OCI-LY7 (cell line): ENCODE data around the gene FMN1. TPM values are rescaled to one million over a fixed set of nuclear protein-coding genes. Genes with fewer than 3 reads are reported as not detected.

Experiments used
- BruUV-seq: library from RNA; stranded (reverse); fragments of 400-500 nt; replicated peaks from 2 replicates; lab custom pipeline; 2021; lab: Mats Ljungman, UMichigan
- CTCF ChIA-PET: fragments of 300-600 bp; sonication (Branson Sonifier 250); formaldehyde crosslinking; loops from one replicate; lab custom pipeline; 2022; ENCODE audit warnings: antibody characterized with exemption; ENCODE audit not compliant: unreplicated experiment; lab: Charles Lee
- POLR2A ChIA-PET: fragments of 300-600 bp; sonication (Branson Sonifier 250); formaldehyde crosslinking; loops from one replicate; lab custom pipeline; 2022; ENCODE audit warnings: antibody characterized with exemption; lab: Charles Lee
- DNase-seq: peaks from one replicate; pipeline ENCODE4 v3.0.0-alpha.2; 2015; ENCODE audit warnings: low spot score
- H2AFZ ChIP-seq: fragments of 200-600 bp; sonication (generic), shearing (Covaris generic); 2 replicates; pipeline ENCODE4 v1.6.1; 2014; ENCODE audit warnings: mild to moderate bottlenecking, antibody characterized with exemption, low read length, moderate library complexity
- H3K27ac ChIP-seq: fragments of 200-600 bp; sonication (generic); 2 replicates; pipeline ENCODE4 v1.5.1; 2014; ENCODE audit warnings: mixed run types, low read depth, mild to moderate bottlenecking, moderate library complexity, low read length, inconsistent platforms; ENCODE audit not compliant: poor library complexity, severe bottlenecking
- H3K36me3 ChIP-seq: fragments of 200-600 bp; sonication (generic); 2 replicates; pipeline ENCODE4 v1.6.1; 2014; ENCODE audit warnings: mild to moderate bottlenecking, antibody characterized with exemption, low read length, moderate library complexity, mixed read lengths; ENCODE audit not compliant: insufficient read depth
- H3K4me1 ChIP-seq: fragments of 200-600 bp; sonication (generic); 2 replicates; pipeline ENCODE4 v1.5.1; 2014; ENCODE audit warnings: mild to moderate bottlenecking, low read length; ENCODE audit not compliant: insufficient read depth, poor library complexity, severe bottlenecking
- H3K4me2 ChIP-seq: fragments of 200-600 bp; sonication (generic); 2 replicates; pipeline ENCODE4 v1.6.1; 2014; ENCODE audit warnings: mild to moderate bottlenecking, low read length
- H3K4me3 ChIP-seq: fragments of 200-600 bp; sonication (generic); 2 replicates; pipeline ENCODE4 v1.5.1; 2014; ENCODE audit warnings: mild to moderate bottlenecking, low read depth, low read length; ENCODE audit not compliant: poor library complexity, severe bottlenecking
- H3K79me2 ChIP-seq: fragments of 200-600 bp; sonication (generic); 2 replicates; pipeline ENCODE4 v1.6.1; 2016; ENCODE audit warnings: low read depth, mild to moderate bottlenecking, low read length, moderate library complexity, mixed read lengths; ENCODE audit not compliant: insufficient read depth
- H3K9me2 ChIP-seq: fragments of 200-600 bp; sonication (generic); 2 replicates; pipeline ENCODE4 v1.6.1; 2016; ENCODE audit warnings: mild to moderate bottlenecking, low read length, mixed read lengths; ENCODE audit not compliant: insufficient read depth
- H3K9me3 ChIP-seq: fragments of 200-600 bp; sonication (generic); 2 replicates; pipeline ENCODE4 v1.6.1; 2014; ENCODE audit warnings: mild to moderate bottlenecking, mixed run types, low read length, mixed read lengths
- H4K20me1 ChIP-seq: fragments of 200-600 bp; sonication (generic); 2 replicates; pipeline ENCODE4 v1.6.1; 2014; ENCODE audit warnings: mild to moderate bottlenecking, antibody characterized with exemption, low read length, moderate library complexity, mixed read lengths; ENCODE audit not compliant: insufficient read depth
- EZH2phosphoT487 ChIP-seq: fragments of 200-600 bp; sonication (generic); IDR thresholded peaks from 2 replicates; pipeline ENCODE4 v1.6.1; 2018; ENCODE audit warnings: low read depth, borderline replicate concordance, mild to moderate bottlenecking, mixed run types, antibody characterized with exemption, low read length, moderate library complexity, mixed read lengths
- intact Hi-C: fragments of 100-400 bp; cut with micrococcal nuclease; formaldehyde crosslinking; loops from one replicate; pipeline ENCODE4 v1.10.0; 2022; ENCODE audit not compliant: unreplicated experiment
- total RNA-seq, 2 experiments: library from RNA; depleted of rRNA in 1 of 2; stranded (reverse); fragments of >200 nt in 1 of 2; shearing (Covaris generic) in 1 of 2; gene quantifications; 2 replicates each; pipeline ENCODE4 v1.2.3, GENCODE V29; 2014 to 2022
- TF ChIP-seq, protein P1 (sequence below): fragments of 200-600 bp; sonication (generic); conservative IDR thresholded peaks from 2 replicates; pipeline ENCODE4 v1.5.1; 2014; ENCODE audit warnings: mild to moderate bottlenecking, antibody characterized with exemption, low read length, moderate library complexity, mixed read lengths

Gene FMN1
- total RNA-seq, 2 experiments from 2014 or later, result 3.2 to 4.2 TPM

DNA sequence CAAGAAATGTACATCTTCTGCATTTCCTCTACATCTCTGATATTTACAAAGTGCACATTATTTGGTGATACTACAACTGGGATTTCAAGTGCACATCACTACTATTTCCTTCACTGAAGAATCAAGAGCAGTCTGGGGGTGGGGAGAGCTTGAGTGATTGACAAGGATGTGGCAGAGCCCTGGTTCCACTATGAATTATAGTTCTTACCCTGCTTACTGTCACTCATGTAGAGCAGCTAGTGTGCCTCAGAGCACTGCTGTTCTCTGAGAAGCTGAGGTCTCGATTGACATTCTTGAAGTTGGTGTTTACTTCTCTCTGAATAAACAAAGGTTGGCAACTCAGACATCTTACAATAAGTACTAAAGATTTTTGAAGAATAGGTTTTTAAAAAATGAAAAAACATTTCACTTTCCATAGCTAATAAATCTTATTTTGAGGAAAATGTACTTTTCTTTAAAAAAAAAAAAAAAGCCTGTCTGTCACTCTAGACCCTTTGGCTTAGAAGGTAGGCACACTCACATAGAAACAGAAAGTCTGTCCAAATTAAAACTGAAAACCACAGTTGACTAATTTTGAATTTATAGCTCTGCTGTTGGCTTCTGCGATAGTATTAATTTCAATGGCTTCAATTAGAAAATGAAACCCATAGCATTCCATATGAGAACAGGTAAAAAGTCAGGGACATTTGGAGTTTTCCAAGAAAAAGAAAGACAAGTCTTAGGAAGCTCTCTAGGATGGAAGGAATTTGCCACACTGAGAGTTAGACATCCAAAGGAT is 471.2 kb downstream of the FMN1 start:
- TF ChIP-seq EZH2phosphoT487, result no peak
- H3K9me3 ChIP-seq, result no peaks in the 10 kb centered on the region
- DNase-seq, result no peak
- no peaks in the 10 kb centered on the region for H3K9me2 ChIP-seq
- no peak overlapping the region for H3K4me2 ChIP-seq
- intact Hi-C loops, result no loop called here
- H3K4me1 ChIP-seq, result no peaks in the 10 kb centered on the region
- H3K79me2 ChIP-seq, result no peaks in the 10 kb centered on the region
- H3K4me3 ChIP-seq, result no peak overlapping the region
- POLR2A ChIA-PET, result interaction anchor here (0.6 to 0.7 kb wide), 2 partner anchors 12 to 358 kb away, joined by 4 read pairs; no protein-coding TSS in a partner anchor
- H3K36me3 ChIP-seq, result no peaks in the 10 kb centered on the region
- CTCF ChIA-PET, result no interaction called here
- no TSS peak for BruUV-seq
- no peaks in the 10 kb centered on the region for H4K20me1 ChIP-seq
- no peak overlapping the region for H2AFZ ChIP-seq
- H3K27ac ChIP-seq, result no peak overlapping the region

DNA sequence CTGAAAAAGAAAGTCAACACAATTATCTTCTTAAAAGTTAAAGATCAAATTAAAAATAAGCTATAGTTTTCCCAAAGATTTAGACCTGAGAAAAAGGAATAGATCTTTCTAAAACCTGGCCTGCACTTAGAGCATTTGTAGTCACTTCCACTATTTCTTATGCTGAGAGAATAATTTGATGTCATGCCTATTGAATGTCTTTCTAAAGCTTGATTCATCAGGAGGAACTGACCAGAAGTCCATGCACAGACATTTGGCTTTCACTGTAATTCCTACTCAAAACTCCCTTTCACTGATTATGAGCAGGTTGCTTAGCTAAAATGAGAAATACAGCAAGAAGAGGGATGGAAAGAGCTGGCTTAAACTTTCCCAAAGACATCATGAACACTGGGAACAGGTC is 472.4 kb downstream of the FMN1 start:
- POLR2A ChIA-PET, result no interaction called here
- H2AFZ ChIP-seq, result no peak overlapping the region
- H3K4me3 ChIP-seq, result no peak overlapping the region
- CTCF ChIA-PET, result interaction anchor here (0.8 kb wide), 1 partner anchor 8 kb away, joined by 3 read pairs; no protein-coding TSS in a partner anchor
- BruUV-seq, result no TSS peak
- no peaks in the 10 kb centered on the region for H3K36me3 ChIP-seq
- H3K79me2 ChIP-seq, result no peaks in the 10 kb centered on the region
- DNase-seq, result no peak
- H3K27ac ChIP-seq, result no peak overlapping the region
- no peaks in the 10 kb centered on the region for H4K20me1 ChIP-seq
- no peaks in the 10 kb centered on the region for H3K4me1 ChIP-seq
- intact Hi-C loops, result no loop called here
- H3K4me2 ChIP-seq, result no peak overlapping the region
- TF ChIP-seq EZH2phosphoT487, result no peak
- TF ChIP-seq, protein P1, sequence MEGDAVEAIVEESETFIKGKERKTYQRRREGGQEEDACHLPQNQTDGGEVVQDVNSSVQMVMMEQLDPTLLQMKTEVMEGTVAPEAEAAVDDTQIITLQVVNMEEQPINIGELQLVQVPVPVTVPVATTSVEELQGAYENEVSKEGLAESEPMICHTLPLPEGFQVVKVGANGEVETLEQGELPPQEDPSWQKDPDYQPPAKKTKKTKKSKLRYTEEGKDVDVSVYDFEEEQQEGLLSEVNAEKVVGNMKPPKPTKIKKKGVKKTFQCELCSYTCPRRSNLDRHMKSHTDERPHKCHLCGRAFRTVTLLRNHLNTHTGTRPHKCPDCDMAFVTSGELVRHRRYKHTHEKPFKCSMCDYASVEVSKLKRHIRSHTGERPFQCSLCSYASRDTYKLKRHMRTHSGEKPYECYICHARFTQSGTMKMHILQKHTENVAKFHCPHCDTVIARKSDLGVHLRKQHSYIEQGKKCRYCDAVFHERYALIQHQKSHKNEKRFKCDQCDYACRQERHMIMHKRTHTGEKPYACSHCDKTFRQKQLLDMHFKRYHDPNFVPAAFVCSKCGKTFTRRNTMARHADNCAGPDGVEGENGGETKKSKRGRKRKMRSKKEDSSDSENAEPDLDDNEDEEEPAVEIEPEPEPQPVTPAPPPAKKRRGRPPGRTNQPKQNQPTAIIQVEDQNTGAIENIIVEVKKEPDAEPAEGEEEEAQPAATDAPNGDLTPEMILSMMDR, result no peak
- no peaks in the 10 kb centered on the region for H3K9me2 ChIP-seq
- no peaks in the 10 kb centered on the region for H3K9me3 ChIP-seq

DNA sequence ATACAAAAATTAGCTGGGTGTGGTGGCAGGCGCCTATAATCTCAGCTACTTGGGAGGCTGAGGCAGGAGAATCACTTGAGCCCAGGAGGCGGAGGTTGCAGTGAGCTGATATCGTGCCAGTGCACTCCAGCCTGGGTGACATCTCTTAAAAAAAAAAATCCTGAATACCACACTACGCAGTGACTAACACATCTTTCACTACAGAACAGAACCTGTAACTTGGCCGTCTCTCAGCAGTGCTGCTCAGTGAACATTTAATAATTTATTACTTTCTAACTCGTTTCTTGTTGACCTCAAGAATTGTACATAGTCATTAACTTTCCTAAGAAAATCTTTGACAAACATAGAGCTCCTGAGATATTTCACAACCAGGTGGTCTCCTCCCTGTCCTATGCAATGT is 472.9 kb downstream of the FMN1 start:
- H3K9me3 ChIP-seq, result no peaks in the 10 kb centered on the region
- no peaks in the 10 kb centered on the region for H4K20me1 ChIP-seq
- no TSS peak for BruUV-seq
- no peak overlapping the region for H3K4me2 ChIP-seq
- intact Hi-C loops, result no loop called here
- H3K9me2 ChIP-seq, result no peaks in the 10 kb centered on the region
- H3K27ac ChIP-seq, result no peak overlapping the region
- TF ChIP-seq, protein P1, result no peak
- TF ChIP-seq EZH2phosphoT487, result no peak
- H3K4me1 ChIP-seq, result no peaks in the 10 kb centered on the region
- H3K79me2 ChIP-seq, result no peaks in the 10 kb centered on the region
- H3K4me3 ChIP-seq, result no peak overlapping the region
- H3K36me3 ChIP-seq, result no peaks in the 10 kb centered on the region
- CTCF ChIA-PET, result interaction anchor here (0.8 kb wide), 1 partner anchor 8 kb away, joined by 3 read pairs; no protein-coding TSS in a partner anchor
- H2AFZ ChIP-seq, result no peak overlapping the region
- DNase-seq, result no peak
- POLR2A ChIA-PET, result no interaction called here
